Measurements from ENCODE around the gene ETS1. TPM values are rescaled to one million over a fixed set of nuclear protein-coding genes. Genes with fewer than 3 reads are reported as not detected.

Gene ETS1
- total RNA-seq, 2 donors from 2014 or later = 19.3 to 37.6 TPM

GRCh38 chr11:128565881-128566280, 21.5 kb downstream of the ETS1 start:
- Histone ChIP-seq H3K27me3 (no peaks in the 10 kb centered on the region), H3K36me3 (no peaks in the 10 kb centered on the region), H3K9me3 (no peaks in the 10 kb centered on the region), H3K27ac (no peak overlapping the region), H3K4me1 (peaks cover 7% of the 10 kb centered on the region), H3K4me3 (no peak overlapping the region), H3K9ac (ENCODE audit: low read depth in 2 of 2, low read length in 2 of 2) (no peak overlapping the region)
- TF ChIP-seq CTCF (IDR thresholded peaks at IDR 0.05) = no peak
- peak; percentile 76 for DNase-seq
- intact Hi-C loops (cut with DNase I) = no loop called here

GRCh38 chr11:128564642-128565245, 22.6 kb downstream of the ETS1 start:
- no peak for TF ChIP-seq CTCF (IDR thresholded peaks at IDR 0.05)
- Histone ChIP-seq H3K4me1 (peaks cover 7% of the 10 kb centered on the region), H3K4me3 (no peak overlapping the region), H3K9me3 (no peaks in the 10 kb centered on the region), H3K27ac (no peak overlapping the region), H3K9ac (ENCODE audit: low read depth in 2 of 2, low read length in 2 of 2) (no peak overlapping the region), H3K27me3 (no peaks in the 10 kb centered on the region), H3K36me3 (no peaks in the 10 kb centered on the region)
- intact Hi-C loops (cut with DNase I) = loop anchor here (5.0 kb wide), 1 partner anchor 48 kb away; no protein-coding TSS in a partner anchor
- no peak for DNase-seq

GRCh38 chr11:128563942-128564641, 23.3 kb downstream of the ETS1 start:
- peaks cover 7% of the 10 kb centered on the region for H3K4me1 ChIP-seq
- H3K27me3 ChIP-seq = no peaks in the 10 kb centered on the region
- H3K27ac ChIP-seq = no peak overlapping the region
- H3K9ac ChIP-seq (ENCODE audit: low read depth in 2 of 2, low read length in 2 of 2) = no peak overlapping the region
- no peak overlapping the region for H3K4me3 ChIP-seq
- intact Hi-C loops (cut with DNase I) = loop anchor here (5.0 kb wide), 1 partner anchor 48 kb away; no protein-coding TSS in a partner anchor
- no peaks in the 10 kb centered on the region for H3K36me3 ChIP-seq
- H3K9me3 ChIP-seq = no peaks in the 10 kb centered on the region
- TF ChIP-seq CTCF (IDR thresholded peaks at IDR 0.05) = no peak
- DNase-seq = peak; percentile 54

- no peak for TF ChIP-seq CTCF (IDR thresholded peaks at IDR 0.05)
- Histone ChIP-seq H3K4me1 (peaks cover 7% of the 10 kb centered on the region), H3K4me3 (no peak overlapping the region), H3K36me3 (no peaks in the 10 kb centered on the region), H3K27me3 (no peaks in the 10 kb centered on the region), H3K27ac (no peak overlapping the region), H3K9me3 (no peaks in the 10 kb centered on the region), H3K9ac (ENCODE audit: low read depth in 2 of 2, low read length in 2 of 2) (no peak overlapping the region)
- intact Hi-C loops (cut with DNase I) = loop anchor here (5.0 kb wide), 1 partner anchor 49 kb away; no protein-coding TSS in a partner anchor
- no peak for DNase-seq
These were observed 24.1 kb downstream of the ETS1 start for GRCh38 chr11:128563308-128563707.

GRCh38 chr11:128559496-128560103, 27.8 kb downstream of the ETS1 start:
- no peak for TF ChIP-seq CTCF (IDR thresholded peaks at IDR 0.05)
- Histone ChIP-seq H3K27me3 (no peaks in the 10 kb centered on the region), H3K9ac (ENCODE audit: low read depth in 2 of 2, low read length in 2 of 2) (no peak overlapping the region), H3K4me3 (no peak overlapping the region), H3K9me3 (no peaks in the 10 kb centered on the region), H3K4me1 (peaks cover 7% of the 10 kb centered on the region), H3K36me3 (no peaks in the 10 kb centered on the region), H3K27ac (no peak overlapping the region)
- no peak for DNase-seq
- intact Hi-C loops (cut with DNase I) = loop anchor here (5.0 kb wide), 1 partner anchor 53 kb away; no protein-coding TSS in a partner anchor

Measured in colonic mucosa (tissue), 4 donors.